ENCODE data around the gene FARS2.

The FARS2 gene

GRCh38 chr6:5681480-5681879, 420.2 kb downstream of the FARS2 start:
- no peak overlapping the region for H3K27ac ChIP-seq (ENCODE audit: extremely low read depth, low read depth, low read length)
- ChIA-PET CTCF (no interaction called here), POLR2A (no interaction called here)
- H3K4me3 ChIP-seq (ENCODE audit: low read depth, low read length): no peak overlapping the region
- no peaks in the 10 kb centered on the region for H3K9me3 ChIP-seq (ENCODE audit: control insufficient read depth, insufficient read depth, low read depth, low read length)
- no peaks in the 10 kb centered on the region for H3K4me1 ChIP-seq (ENCODE audit: control insufficient read depth, insufficient read depth, low read length)
- no peak for TF ChIP-seq HOXA7 (CRISPR knock-in tag; IDR thresholded peaks at IDR 0.05; ENCODE audit: borderline replicate concordance)
- TF ChIP-seq OVOL3 (tag by site-specific recombination; IDR thresholded peaks at IDR 0.05): no peak
- no peak for TF ChIP-seq ZNF514 (tag by site-specific recombination; IDR thresholded peaks at IDR 0.05)
- no peak for TF ChIP-seq ZNF324 (tag by site-specific recombination; IDR thresholded peaks at IDR 0.05)
- TF ChIP-seq ZNF292 (tag by site-specific recombination; IDR thresholded peaks at IDR 0.05; ENCODE audit: borderline replicate concordance, low read depth): no peak
- TF ChIP-seq ZNF280C (tag by site-specific recombination; IDR thresholded peaks at IDR 0.05): no peak
- TF ChIP-seq ZNF692 (tag by site-specific recombination; IDR thresholded peaks at IDR 0.05): no peak
- no peak for TF ChIP-seq ZNF48 (tag by site-specific recombination; IDR thresholded peaks at IDR 0.05)
- TF ChIP-seq PBX3 (CRISPR knock-in tag; IDR thresholded peaks at IDR 0.05): no peak
- no peak for TF ChIP-seq ZNF10 (tag by site-specific recombination; IDR thresholded peaks at IDR 0.05)
- no peak for TF ChIP-seq ZNF335 (tag by site-specific recombination; conservative IDR thresholded peaks at IDR 0.05)
- no peak for TF ChIP-seq ZNF19 (tag by site-specific recombination; IDR thresholded peaks at IDR 0.05; ENCODE audit: low read depth)
- TF ChIP-seq SALL2 (tag by site-specific recombination; IDR thresholded peaks at IDR 0.05; ENCODE audit: borderline replicate concordance): no peak
- no peaks in the 10 kb centered on the region for H3K36me3 ChIP-seq (ENCODE audit: control insufficient read depth in 2 of 2, insufficient read depth in 1 of 2, low read length in 2 of 2)

- H3K4me3 ChIP-seq (ENCODE audit: low read depth, low read length): no peak overlapping the region
- H3K27ac ChIP-seq (ENCODE audit: extremely low read depth, low read depth, low read length): no peak overlapping the region
- H3K36me3 ChIP-seq (ENCODE audit: control insufficient read depth in 2 of 2, insufficient read depth in 1 of 2, low read length in 2 of 2): no peaks in the 10 kb centered on the region
- ChIA-PET POLR2A (no interaction called here), CTCF (no interaction called here)
- TF ChIP-seq MZF1 (tag by site-specific recombination; IDR thresholded peaks at IDR 0.05; ENCODE audit: borderline replicate concordance): no peak
- TF ChIP-seq ZNF488 (tag by site-specific recombination; IDR thresholded peaks at IDR 0.05): no peak
- TF ChIP-seq ZNF350 (tag by site-specific recombination; IDR thresholded peaks at IDR 0.05): no peak
- TF ChIP-seq ZBTB8A (tag by site-specific recombination; IDR thresholded peaks at IDR 0.05): no peak
- TF ChIP-seq HOXC10 (CRISPR knock-in tag; IDR thresholded peaks at IDR 0.05): no peak
- no peak for TF ChIP-seq ZFP41 (tag by site-specific recombination; IDR thresholded peaks at IDR 0.05; ENCODE audit: borderline replicate concordance)
- TF ChIP-seq ZNF394 (tag by site-specific recombination; IDR thresholded peaks at IDR 0.05; ENCODE audit: borderline replicate concordance): no peak
- TF ChIP-seq OSR2 (tag by site-specific recombination; IDR thresholded peaks at IDR 0.05): no peak
- no peak for TF ChIP-seq ZNF701 (tag by site-specific recombination; IDR thresholded peaks at IDR 0.05)
- TF ChIP-seq BCL11B (tag by site-specific recombination; IDR thresholded peaks at IDR 0.05; ENCODE audit: low read depth): no peak
- no peak for TF ChIP-seq ZSCAN4 (tag by site-specific recombination; IDR thresholded peaks at IDR 0.05)
- TF ChIP-seq ZNF837 (tag by site-specific recombination; IDR thresholded peaks at IDR 0.05): no peak
- no peak for TF ChIP-seq ZNF626 (tag by site-specific recombination; IDR thresholded peaks at IDR 0.05)
- no peak for TF ChIP-seq ZNF112 (tag by site-specific recombination; IDR thresholded peaks at IDR 0.05)
- no peak for TF ChIP-seq ZNF391 (tag by site-specific recombination; IDR thresholded peaks at IDR 0.05; ENCODE audit: borderline replicate concordance, low read depth)
- TF ChIP-seq ZNF660 (tag by site-specific recombination; IDR thresholded peaks at IDR 0.05): no peak
- H3K4me1 ChIP-seq (ENCODE audit: control insufficient read depth, insufficient read depth, low read length): no peaks in the 10 kb centered on the region
- no peaks in the 10 kb centered on the region for H3K9me3 ChIP-seq (ENCODE audit: control insufficient read depth, insufficient read depth, low read depth, low read length)
These were observed 421.2 kb downstream of the FARS2 start for GRCh38 chr6:5682530-5682929.
